Astrocyte (in vitro differentiated cells and primary cell): ENCODE measurements around the gene MADD. TPM values are rescaled to one million over a fixed set of nuclear protein-coding genes. Genes with fewer than 3 reads are reported as not detected.

Source experiments
- DNase-seq: peaks from one replicate; pipeline ENCODE4 v3.0.0-alpha.2; 2010; ENCODE audit warnings: low read depth
- FAIRE-seq: peaks from 2 replicates; lab custom pipeline; 2011; peaks lifted over from hg19 to GRCh38; lab: Jason Lieb, UNC
- H2AFZ ChIP-seq: 2 replicates; pipeline ENCODE4 v1.6.0; 2012; ENCODE audit warnings: low read depth, low read length, inconsistent platforms
- H3K27ac ChIP-seq: 2 replicates; pipeline ENCODE4 v1.5.1; 2011; ENCODE audit warnings: low read depth, low read length, inconsistent platforms
- H3K27me3 ChIP-seq: 2 replicates; pipeline ENCODE4 v1.6.0; 2011; ENCODE audit warnings: low read length, inconsistent platforms; ENCODE audit not compliant: insufficient read depth
- H3K36me3 ChIP-seq: 2 replicates; pipeline ENCODE4 v1.5.1; 2011; ENCODE audit warnings: low read length, inconsistent platforms; ENCODE audit not compliant: insufficient read depth
- H3K4me1 ChIP-seq: 2 replicates; pipeline ENCODE4 v1.5.1; 2011; ENCODE audit warnings: low read length, inconsistent platforms; ENCODE audit not compliant: insufficient read depth
- H3K4me2 ChIP-seq: 2 replicates; pipeline ENCODE4 v1.6.0; 2012; ENCODE audit warnings: low read length, inconsistent platforms
- H3K4me3 ChIP-seq: 2 replicates; pipeline ENCODE4 v1.5.1; 2011; ENCODE audit warnings: low read depth, mild to moderate bottlenecking, low read length, inconsistent platforms; ENCODE audit not compliant: insufficient read depth
- H3K79me2 ChIP-seq: 2 replicates; pipeline ENCODE4 v1.6.0; 2012; ENCODE audit warnings: mild to moderate bottlenecking, low read length, inconsistent platforms; ENCODE audit not compliant: insufficient read depth
- H3K9ac ChIP-seq: 2 replicates; pipeline ENCODE4 v1.6.0; 2012; ENCODE audit warnings: mild to moderate bottlenecking, low read length, inconsistent platforms
- H3K9me3 ChIP-seq: 2 replicates; pipeline ENCODE4 v1.5.1; 2012; ENCODE audit warnings: low read depth, mild to moderate bottlenecking, low read length, inconsistent platforms; ENCODE audit not compliant: insufficient read depth
- H4K20me1 ChIP-seq: 2 replicates; pipeline ENCODE4 v1.6.0; 2012; ENCODE audit warnings: low read length, inconsistent platforms; ENCODE audit not compliant: insufficient read depth
- H3K27ac Mint-ChIP-seq: one replicate; pipeline ENCODE4 v1.8.0; 2021; ENCODE audit warnings: mild to moderate bottlenecking, mixed read lengths; ENCODE audit not compliant: unreplicated experiment
- H3K27me3 Mint-ChIP-seq: one replicate; pipeline ENCODE4 v1.8.0; 2021; ENCODE audit warnings: low read depth, mixed read lengths; ENCODE audit not compliant: unreplicated experiment
- H3K36me3 Mint-ChIP-seq: one replicate; pipeline ENCODE4 v1.8.0; 2021; ENCODE audit warnings: low read depth, mixed read lengths; ENCODE audit not compliant: unreplicated experiment
- H3K4me1 Mint-ChIP-seq: one replicate; pipeline ENCODE4 v1.8.0; 2021; ENCODE audit warnings: low read depth, mixed read lengths; ENCODE audit not compliant: unreplicated experiment
- H3K4me3 Mint-ChIP-seq: one replicate; pipeline ENCODE4 v1.8.0; 2021; ENCODE audit warnings: mild to moderate bottlenecking, moderate library complexity, mixed read lengths; ENCODE audit not compliant: unreplicated experiment
- H3K9me3 Mint-ChIP-seq: one replicate; pipeline ENCODE4 v1.8.0; 2021; ENCODE audit warnings: mild to moderate bottlenecking, mixed read lengths; ENCODE audit not compliant: unreplicated experiment
- EZH2 ChIP-seq: IDR thresholded peaks from 2 replicates; pipeline ENCODE4 v1.6.1; 2012; ENCODE audit warnings: mild to moderate bottlenecking, low read length, inconsistent platforms; ENCODE audit not compliant: insufficient read depth
- total RNA-seq: library from RNA; stranded (reverse); gene quantifications from 2 replicates; pipeline ENCODE4 v1.2.1, GENCODE V29; 2021
- TF ChIP-seq, protein P1 (sequence below): IDR thresholded peaks from 2 replicates; pipeline ENCODE4 v1.5.1; 2011; ENCODE audit warnings: low read depth, mild to moderate bottlenecking, inconsistent platforms, low read length, moderate library complexity; ENCODE audit not compliant: insufficient read depth

MADD gene
- total RNA-seq, 1 donor from 2014 or later: 22.9 TPM

DNA sequence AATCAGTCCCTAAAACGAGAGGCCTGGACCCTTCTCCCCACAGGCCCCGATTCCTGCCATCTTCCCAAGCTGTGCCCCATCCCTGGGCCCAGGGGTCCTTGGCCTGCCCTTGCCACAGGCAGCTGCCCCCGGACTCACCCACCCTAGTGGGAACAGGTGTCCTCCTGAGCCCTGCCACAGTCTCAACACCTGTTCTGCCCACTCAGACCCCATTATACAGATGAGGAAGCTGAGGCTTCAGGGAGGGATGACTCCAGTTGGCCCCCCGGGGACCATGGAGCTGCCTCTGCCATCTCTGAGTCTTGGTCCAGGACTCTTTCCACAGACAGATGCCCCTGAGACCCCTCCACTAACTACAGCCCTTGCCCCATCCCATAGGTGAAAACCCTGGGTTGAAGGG is 66.7 kb downstream of the MADD start:
- Histone ChIP-seq H3K79me2 (no peaks in the 10 kb centered on the region), H2AFZ (no peak overlapping the region), H3K4me1 (no peaks in the 10 kb centered on the region), H3K36me3 (no peaks in the 10 kb centered on the region), H3K4me2 (no peak overlapping the region), H3K4me3 (no peak overlapping the region), H4K20me1 (no peaks in the 10 kb centered on the region), H3K9me3 (no peaks in the 10 kb centered on the region), H3K9ac (no peak overlapping the region), H3K27ac (no peak overlapping the region), H3K27me3 (no peaks in the 10 kb centered on the region)
- FAIRE-seq (no peak), DNase-seq (no peak)
- Mint-ChIP-seq H3K27me3 (peaks cover 15% of the 10 kb centered on the region), H3K4me1 (no peaks in the 10 kb centered on the region), H3K27ac (no peak overlapping the region), H3K4me3 (no peak overlapping the region), H3K9me3 (no peaks in the 10 kb centered on the region), H3K36me3 (no peaks in the 10 kb centered on the region)
- no peak for TF ChIP-seq EZH2

DNA sequence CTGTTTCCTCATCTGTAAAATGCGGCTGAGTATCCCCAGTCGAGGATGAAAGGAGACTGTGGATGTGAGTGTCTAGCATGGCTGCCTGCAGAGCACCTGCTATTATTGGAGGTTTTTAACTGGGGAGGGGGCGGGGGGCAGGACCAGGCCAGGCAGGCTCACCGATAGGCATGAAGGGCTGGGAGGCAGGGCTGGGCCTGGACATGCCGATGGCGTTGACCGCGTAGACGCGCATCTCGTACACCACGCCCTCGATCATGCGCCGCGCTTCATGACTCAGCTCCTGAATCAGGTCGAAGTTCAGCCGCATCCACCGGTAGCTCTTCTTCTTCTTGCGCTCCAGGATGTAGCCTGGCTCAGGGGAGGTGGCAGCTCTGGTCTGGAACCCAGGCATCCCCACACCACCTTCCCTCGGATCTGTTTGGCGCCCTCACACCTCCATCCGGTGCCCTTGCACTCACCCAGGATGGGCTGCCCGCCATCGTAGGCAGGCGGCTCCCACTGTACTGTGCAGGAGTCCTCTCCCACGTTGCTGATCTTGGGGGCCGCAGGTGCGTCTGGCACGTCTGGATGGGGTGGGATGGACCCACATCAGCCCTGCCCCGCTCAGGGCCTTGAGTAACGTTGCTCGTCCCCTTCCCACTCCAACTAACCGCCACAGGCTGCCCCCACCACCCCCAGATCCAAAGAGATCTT is 67.4 kb downstream of the MADD start:
- Histone ChIP-seq H3K4me1 (no peaks in the 10 kb centered on the region), H2AFZ (no peak overlapping the region), H3K27ac (no peak overlapping the region), H4K20me1 (no peaks in the 10 kb centered on the region), H3K27me3 (no peaks in the 10 kb centered on the region), H3K9ac (no peak overlapping the region), H3K4me2 (no peak overlapping the region), H3K4me3 (no peak overlapping the region), H3K9me3 (no peaks in the 10 kb centered on the region), H3K36me3 (no peaks in the 10 kb centered on the region), H3K79me2 (no peaks in the 10 kb centered on the region)
- TF ChIP-seq, protein P1, sequence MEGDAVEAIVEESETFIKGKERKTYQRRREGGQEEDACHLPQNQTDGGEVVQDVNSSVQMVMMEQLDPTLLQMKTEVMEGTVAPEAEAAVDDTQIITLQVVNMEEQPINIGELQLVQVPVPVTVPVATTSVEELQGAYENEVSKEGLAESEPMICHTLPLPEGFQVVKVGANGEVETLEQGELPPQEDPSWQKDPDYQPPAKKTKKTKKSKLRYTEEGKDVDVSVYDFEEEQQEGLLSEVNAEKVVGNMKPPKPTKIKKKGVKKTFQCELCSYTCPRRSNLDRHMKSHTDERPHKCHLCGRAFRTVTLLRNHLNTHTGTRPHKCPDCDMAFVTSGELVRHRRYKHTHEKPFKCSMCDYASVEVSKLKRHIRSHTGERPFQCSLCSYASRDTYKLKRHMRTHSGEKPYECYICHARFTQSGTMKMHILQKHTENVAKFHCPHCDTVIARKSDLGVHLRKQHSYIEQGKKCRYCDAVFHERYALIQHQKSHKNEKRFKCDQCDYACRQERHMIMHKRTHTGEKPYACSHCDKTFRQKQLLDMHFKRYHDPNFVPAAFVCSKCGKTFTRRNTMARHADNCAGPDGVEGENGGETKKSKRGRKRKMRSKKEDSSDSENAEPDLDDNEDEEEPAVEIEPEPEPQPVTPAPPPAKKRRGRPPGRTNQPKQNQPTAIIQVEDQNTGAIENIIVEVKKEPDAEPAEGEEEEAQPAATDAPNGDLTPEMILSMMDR: no peak
- no peak for TF ChIP-seq EZH2
- Mint-ChIP-seq H3K36me3 (no peaks in the 10 kb centered on the region), H3K4me1 (no peaks in the 10 kb centered on the region), H3K4me3 (no peak overlapping the region), H3K27me3 (peaks cover 21% of the 10 kb centered on the region), H3K27ac (no peak overlapping the region), H3K9me3 (no peaks in the 10 kb centered on the region)
- DNase-seq (no peak), FAIRE-seq (no peak)

DNA sequence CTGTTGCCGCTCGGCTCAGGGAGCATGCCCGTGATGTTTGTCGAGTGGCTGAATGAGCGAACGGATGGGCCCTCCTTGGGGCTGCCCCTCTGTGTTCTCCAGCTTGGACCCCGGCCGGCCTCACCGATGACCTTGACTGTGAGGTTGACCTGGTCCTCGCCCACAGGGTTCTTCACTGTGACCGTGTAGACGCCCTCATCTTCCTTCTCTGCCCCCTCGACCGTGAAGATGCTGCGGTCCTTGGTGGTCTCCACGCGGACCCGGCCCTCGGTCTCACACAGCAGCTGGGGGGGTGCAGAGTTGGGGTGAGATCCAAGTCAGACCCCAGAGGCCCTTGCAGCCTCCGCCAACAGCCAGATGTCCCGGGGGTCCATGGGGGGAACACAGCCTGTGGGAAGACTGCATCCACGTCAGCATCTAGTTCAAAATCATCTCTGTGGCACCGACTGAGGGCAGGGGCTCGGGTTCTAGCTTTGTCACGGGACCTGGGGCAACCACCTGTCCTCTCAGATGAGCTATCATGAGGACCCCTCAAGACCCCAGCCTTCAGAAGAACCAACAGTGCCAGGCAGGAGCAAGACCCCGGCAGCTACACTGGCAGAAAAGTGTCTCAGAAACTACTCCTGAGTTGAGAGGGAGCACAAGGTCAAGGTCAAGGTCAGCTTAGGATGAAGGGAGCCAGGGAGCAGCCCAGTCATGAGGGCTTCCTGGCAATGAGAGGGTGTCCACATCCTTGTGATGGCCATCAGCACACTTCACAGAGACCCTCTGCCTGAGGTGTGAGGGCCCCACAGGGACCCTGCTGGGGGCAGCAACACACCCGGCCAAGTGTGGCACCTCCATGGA is 68.7 kb downstream of the MADD start:
- H3K27ac Mint-ChIP-seq: no peak overlapping the region
- H3K9ac ChIP-seq: no peak overlapping the region

More for the DNA sequence above, 68.7 kb downstream of the MADD start:
- DNase-seq (no peak), FAIRE-seq (no peak)
- no peaks in the 10 kb centered on the region for H3K27me3 ChIP-seq
- no peaks in the 10 kb centered on the region for H3K79me2 ChIP-seq
- H3K36me3 ChIP-seq: no peaks in the 10 kb centered on the region
- H3K9me3 Mint-ChIP-seq: no peaks in the 10 kb centered on the region
- H3K36me3 Mint-ChIP-seq: no peaks in the 10 kb centered on the region
- H4K20me1 ChIP-seq: no peaks in the 10 kb centered on the region
- H3K4me3 Mint-ChIP-seq: no peak overlapping the region
- H3K27me3 Mint-ChIP-seq: peaks cover 21% of the 10 kb centered on the region
- H3K4me2 ChIP-seq: no peak overlapping the region
- H3K9me3 ChIP-seq: no peaks in the 10 kb centered on the region
- no peaks in the 10 kb centered on the region for H3K4me1 Mint-ChIP-seq
- H2AFZ ChIP-seq: no peak overlapping the region
- H3K4me1 ChIP-seq: no peaks in the 10 kb centered on the region
- TF ChIP-seq, protein P1: no peak
- no peak for TF ChIP-seq EZH2
- no peak overlapping the region for H3K27ac ChIP-seq
- no peak overlapping the region for H3K4me3 ChIP-seq
